Measurements from ENCODE around the gene ARHGEF2.

DNA sequence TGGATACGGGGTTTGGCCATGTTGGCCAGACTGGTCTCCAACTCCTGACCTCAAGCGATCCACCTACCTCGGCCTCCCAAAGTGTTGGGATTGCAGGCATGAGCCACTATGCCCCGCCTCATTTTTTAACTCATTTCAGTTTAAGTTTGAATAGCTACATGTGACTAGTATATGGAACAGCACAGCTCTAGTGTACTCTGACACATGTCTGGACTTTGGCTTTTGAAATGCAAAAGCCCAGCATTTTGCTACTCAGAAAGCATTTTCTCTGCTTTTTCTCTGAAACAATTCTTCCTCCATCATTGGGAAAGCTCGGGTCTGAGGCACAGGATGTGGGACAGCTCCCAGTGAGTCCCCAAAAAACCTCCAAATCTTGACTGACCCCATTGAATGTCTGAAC, 46.5 kb upstream of the ARHGEF2 start:
- TF ChIP-seq, protein P1, sequence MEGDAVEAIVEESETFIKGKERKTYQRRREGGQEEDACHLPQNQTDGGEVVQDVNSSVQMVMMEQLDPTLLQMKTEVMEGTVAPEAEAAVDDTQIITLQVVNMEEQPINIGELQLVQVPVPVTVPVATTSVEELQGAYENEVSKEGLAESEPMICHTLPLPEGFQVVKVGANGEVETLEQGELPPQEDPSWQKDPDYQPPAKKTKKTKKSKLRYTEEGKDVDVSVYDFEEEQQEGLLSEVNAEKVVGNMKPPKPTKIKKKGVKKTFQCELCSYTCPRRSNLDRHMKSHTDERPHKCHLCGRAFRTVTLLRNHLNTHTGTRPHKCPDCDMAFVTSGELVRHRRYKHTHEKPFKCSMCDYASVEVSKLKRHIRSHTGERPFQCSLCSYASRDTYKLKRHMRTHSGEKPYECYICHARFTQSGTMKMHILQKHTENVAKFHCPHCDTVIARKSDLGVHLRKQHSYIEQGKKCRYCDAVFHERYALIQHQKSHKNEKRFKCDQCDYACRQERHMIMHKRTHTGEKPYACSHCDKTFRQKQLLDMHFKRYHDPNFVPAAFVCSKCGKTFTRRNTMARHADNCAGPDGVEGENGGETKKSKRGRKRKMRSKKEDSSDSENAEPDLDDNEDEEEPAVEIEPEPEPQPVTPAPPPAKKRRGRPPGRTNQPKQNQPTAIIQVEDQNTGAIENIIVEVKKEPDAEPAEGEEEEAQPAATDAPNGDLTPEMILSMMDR (conservative IDR thresholded peaks at IDR 0.05) = no peak
- no peak for TF ChIP-seq EZH2 (IDR thresholded peaks at IDR 0.05; ENCODE audit: low read depth)

Data from PC-9 (cell line).